Caco-2 (cell line): ENCODE measurements around the gene MDH1B. TPM values are rescaled to one million over a fixed set of nuclear protein-coding genes. Genes with fewer than 3 reads are reported as not detected.

Experiments
- BruUV-seq: library from RNA; stranded (reverse); fragments of 400-500 nt; replicated peaks from 2 replicates; lab custom pipeline; 2021; lab: Mats Ljungman, UMichigan
- CTCF ChIA-PET: fragments of 300-600 bp; sonication (Branson Sonifier 250); formaldehyde crosslinking; loops from one replicate; lab custom pipeline; 2022; ENCODE audit warnings: antibody characterized with exemption; lab: Charles Lee
- POLR2A ChIA-PET: fragments of 300-600 bp; sonication (Branson Sonifier 250); formaldehyde crosslinking; loops from one replicate; lab custom pipeline; 2022; ENCODE audit warnings: antibody characterized with exemption; lab: Charles Lee
- DNase-seq, 2 experiments: peaks; one replicate each; pipeline versions ENCODE4 v3.0.0 to v3.0.0-alpha.2; 2020 to 2022
- H3K27me3 ChIP-seq: replicated peaks from 2 replicates; pipeline ENCODE4 v1.6.0; 2011; ENCODE audit warnings: low read length; ENCODE audit not compliant: control insufficient read depth, insufficient read depth
- H3K36me3 ChIP-seq: 2 replicates; pipeline ENCODE4 v1.5.1; 2011; ENCODE audit warnings: low read length; ENCODE audit not compliant: control insufficient read depth, insufficient read depth
- H3K4me1 ChIP-seq: fragments of 250-450 bp; sonication (Bioruptor Pico); 2 replicates; pipeline ENCODE4 v1.5.1; 2020; ENCODE audit warnings: mild to moderate bottlenecking
- H3K4me3 ChIP-seq: 2 replicates; pipeline ENCODE4 v1.5.1; 2011; ENCODE audit warnings: low read depth, mild to moderate bottlenecking, control low read depth, low read length
- H3K9me3 ChIP-seq: fragments of 250-450 bp; sonication (Bioruptor Pico); 2 replicates; pipeline ENCODE4 v1.5.1; 2020; ENCODE audit warnings: mild to moderate bottlenecking, moderate library complexity
- H3K27ac Mint-ChIP-seq: one replicate; pipeline ENCODE4 v1.8.0; 2022; ENCODE audit warnings: mixed read lengths; ENCODE audit not compliant: unreplicated experiment
- H3K27me3 Mint-ChIP-seq: one replicate; pipeline ENCODE4 v1.8.0; 2022; ENCODE audit warnings: mixed read lengths; ENCODE audit not compliant: insufficient read depth, unreplicated experiment
- H3K36me3 Mint-ChIP-seq: one replicate; pipeline ENCODE4 v1.8.0; 2022; ENCODE audit warnings: mild to moderate bottlenecking, mixed read lengths; ENCODE audit not compliant: insufficient read depth, unreplicated experiment
- H3K4me1 Mint-ChIP-seq: one replicate; pipeline ENCODE4 v1.8.0; 2022; ENCODE audit warnings: low read depth, mixed read lengths; ENCODE audit not compliant: unreplicated experiment
- H3K4me3 Mint-ChIP-seq: one replicate; pipeline ENCODE4 v1.8.0; 2022; ENCODE audit warnings: mild to moderate bottlenecking, moderate library complexity, mixed read lengths; ENCODE audit not compliant: unreplicated experiment
- H3K9me3 Mint-ChIP-seq: one replicate; pipeline ENCODE4 v1.8.0; 2022; ENCODE audit warnings: mixed read lengths; ENCODE audit not compliant: unreplicated experiment
- intact Hi-C: fragments of 100-400 bp; cut with micrococcal nuclease; formaldehyde crosslinking; loops from one replicate; pipeline ENCODE4 v1.10.0; 2022; ENCODE audit not compliant: unreplicated experiment
- total RNA-seq: library from RNA; stranded (reverse); gene quantifications from 2 replicates; pipeline ENCODE4 v1.2.3, GENCODE V29; 2022
- TF ChIP-seq, protein P1 (sequence below), 2 experiments: fragments of 200-600 bp in 1 of 2; IDR thresholded peaks; 1 replicate in 1 of 2; 2 replicates in 1 of 2; pipeline versions ENCODE4 v1.5.1 to v1.8.0; 2011 to 2022; ENCODE audit warnings: antibody characterized with exemption in 1 of 2, control low read depth in 1 of 2, inconsistent platforms in 1 of 2, low read depth in 1 of 2, low read length in 1 of 2, mild to moderate bottlenecking in 1 of 2, moderate library complexity in 1 of 2; ENCODE audit not compliant: insufficient read depth in 1 of 2, severe bottlenecking in 1 of 2, unreplicated experiment in 1 of 2

The MDH1B gene
- total RNA-seq, 1 experiment from 2014 or later = 0.34 TPM

DNA sequence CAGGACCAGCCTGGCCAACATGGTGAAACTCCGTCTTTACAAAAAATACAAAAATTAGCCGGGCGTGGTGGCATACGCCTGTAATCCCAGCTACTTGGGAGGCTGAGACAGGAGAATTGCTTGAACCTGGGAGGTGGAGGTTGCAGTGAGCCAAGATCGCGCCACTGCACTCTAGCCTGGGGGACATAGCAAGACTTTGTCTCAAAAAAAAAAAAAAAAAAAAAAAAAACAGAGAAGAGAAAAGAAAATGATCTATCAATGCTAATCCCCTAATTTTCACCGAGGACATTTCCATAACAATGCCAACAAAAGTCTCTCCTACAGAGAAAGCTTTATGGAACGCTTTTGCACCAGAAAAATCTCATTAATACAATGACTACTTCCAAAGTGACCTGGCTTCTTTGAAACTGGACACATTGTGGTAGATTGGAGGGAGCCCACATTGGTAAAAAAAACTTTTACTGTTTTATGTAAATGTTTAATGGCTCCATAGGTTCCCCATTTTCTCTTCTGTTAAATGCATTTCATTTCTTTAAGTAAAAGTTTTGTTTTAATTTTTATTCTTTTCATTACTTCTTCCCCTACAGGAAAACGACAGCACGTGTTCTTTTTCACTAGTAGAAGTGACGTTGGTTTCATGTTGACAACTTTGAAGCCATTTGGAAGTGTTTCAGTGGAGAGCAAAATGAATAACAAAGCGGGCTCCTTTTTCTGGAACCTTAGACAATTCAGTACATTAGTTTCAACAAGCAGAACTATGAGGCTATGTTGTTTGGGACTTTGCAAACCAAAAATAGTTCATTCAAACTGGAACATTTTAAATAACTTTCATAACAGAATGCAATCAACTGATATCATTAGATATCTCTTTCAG lies 1.2 kb upstream of the MDH1B start:
- POLR2A ChIA-PET = interaction anchor here (0.7 kb wide), 1 partner anchor 312 kb away, joined by 11 read pairs; no protein-coding TSS in a partner anchor
- Histone ChIP-seq H3K36me3 (no peaks in the 10 kb centered on the region; the same call in 1 of the 2 replicates), H3K4me1 (no peaks in the 10 kb centered on the region), H3K9me3 (no peaks in the 10 kb centered on the region), H3K27me3 (no peaks in the 10 kb centered on the region), H3K4me3 (peak overlapping the region; percentile 66)
- TF ChIP-seq, protein P1, sequence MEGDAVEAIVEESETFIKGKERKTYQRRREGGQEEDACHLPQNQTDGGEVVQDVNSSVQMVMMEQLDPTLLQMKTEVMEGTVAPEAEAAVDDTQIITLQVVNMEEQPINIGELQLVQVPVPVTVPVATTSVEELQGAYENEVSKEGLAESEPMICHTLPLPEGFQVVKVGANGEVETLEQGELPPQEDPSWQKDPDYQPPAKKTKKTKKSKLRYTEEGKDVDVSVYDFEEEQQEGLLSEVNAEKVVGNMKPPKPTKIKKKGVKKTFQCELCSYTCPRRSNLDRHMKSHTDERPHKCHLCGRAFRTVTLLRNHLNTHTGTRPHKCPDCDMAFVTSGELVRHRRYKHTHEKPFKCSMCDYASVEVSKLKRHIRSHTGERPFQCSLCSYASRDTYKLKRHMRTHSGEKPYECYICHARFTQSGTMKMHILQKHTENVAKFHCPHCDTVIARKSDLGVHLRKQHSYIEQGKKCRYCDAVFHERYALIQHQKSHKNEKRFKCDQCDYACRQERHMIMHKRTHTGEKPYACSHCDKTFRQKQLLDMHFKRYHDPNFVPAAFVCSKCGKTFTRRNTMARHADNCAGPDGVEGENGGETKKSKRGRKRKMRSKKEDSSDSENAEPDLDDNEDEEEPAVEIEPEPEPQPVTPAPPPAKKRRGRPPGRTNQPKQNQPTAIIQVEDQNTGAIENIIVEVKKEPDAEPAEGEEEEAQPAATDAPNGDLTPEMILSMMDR (IDR thresholded peaks at IDR 0.05; ENCODE audit: insufficient read depth in 1 of 2, low read depth in 1 of 2, low read length in 1 of 2, severe bottlenecking in 1 of 2, unreplicated experiment in 1 of 2) = no peak
- Mint-ChIP-seq H3K4me3 (peak overlapping the region; percentile 82), H3K27me3 (peaks cover 3% of the 10 kb centered on the region), H3K36me3 (peaks cover 16% of the 10 kb centered on the region), H3K9me3 (no peaks in the 10 kb centered on the region), H3K27ac (peak overlapping the region; percentile 93), H3K4me1 (peaks cover 8% of the 10 kb centered on the region)
- BruUV-seq = no TSS peak
- intact Hi-C loops = loop anchor here (10.0 kb wide), 1 partner anchor 361 kb away; no protein-coding TSS in a partner anchor
- DNase-seq = no peak
- CTCF ChIA-PET = interaction anchor here (0.6 kb wide), 1 partner anchor 491 kb away, joined by 3 read pairs; no protein-coding TSS in a partner anchor

GRCh38 chr2:206764673-206765241 lies 371 bp downstream of the MDH1B start:
- Mint-ChIP-seq H3K4me3 (peak overlapping the region; percentile 82), H3K36me3 (peaks cover 1% of the 10 kb centered on the region), H3K9me3 (no peaks in the 10 kb centered on the region), H3K4me1 (peaks cover 8% of the 10 kb centered on the region), H3K27me3 (peaks cover 3% of the 10 kb centered on the region), H3K27ac (peak overlapping the region; percentile 93)
- H3K4me3 ChIP-seq = peak overlapping the region; percentile 66
- no peaks in the 10 kb centered on the region for H3K4me1 ChIP-seq
- no peaks in the 10 kb centered on the region for H3K27me3 ChIP-seq
- H3K9me3 ChIP-seq = no peaks in the 10 kb centered on the region
- intact Hi-C loops = loop anchor here (1.0 to 10.0 kb wide), 2 partner anchors 19 to 360 kb away; no protein-coding TSS in a partner anchor
- peak in 1 of 2 experiments; percentile 22 for DNase-seq
- CTCF ChIA-PET = no interaction called here
- POLR2A ChIA-PET = interaction anchor here (0.6 to 1.0 kb wide), 3 partner anchors 9 to 108 kb away, joined by 3 read pairs; no protein-coding TSS in a partner anchor
- BruUV-seq = no TSS peak
- H3K36me3 ChIP-seq = no peaks in the 10 kb centered on the region
- TF ChIP-seq, protein P1 (IDR thresholded peaks at IDR 0.05; ENCODE audit: insufficient read depth in 1 of 2, low read depth in 1 of 2, low read length in 1 of 2, severe bottlenecking in 1 of 2, unreplicated experiment in 1 of 2) = no peak

GRCh38 chr2:206756816-206757215 lies 8.3 kb downstream of the MDH1B start:
- no peaks in the 10 kb centered on the region; the same call in 1 of the 2 replicates for H3K27me3 ChIP-seq
- no peaks in the 10 kb centered on the region for H3K9me3 ChIP-seq
- intact Hi-C loops = no loop called here
- no peaks in the 10 kb centered on the region for H3K4me1 ChIP-seq
- no peak overlapping the region for H3K4me3 ChIP-seq
- no peaks in the 10 kb centered on the region for H3K36me3 Mint-ChIP-seq
- H3K36me3 ChIP-seq = no peaks in the 10 kb centered on the region
- H3K27me3 Mint-ChIP-seq = peaks cover 17% of the 10 kb centered on the region
- TF ChIP-seq, protein P1 (IDR thresholded peaks at IDR 0.05; ENCODE audit: insufficient read depth in 1 of 2, low read depth in 1 of 2, low read length in 1 of 2, severe bottlenecking in 1 of 2, unreplicated experiment in 1 of 2) = no peak
- no peaks in the 10 kb centered on the region for H3K9me3 Mint-ChIP-seq
- DNase-seq = no peak
- H3K4me3 Mint-ChIP-seq = no peak overlapping the region
- H3K27ac Mint-ChIP-seq = no peak overlapping the region
- no peaks in the 10 kb centered on the region for H3K4me1 Mint-ChIP-seq
- ChIA-PET POLR2A (no interaction called here), CTCF (no interaction called here)
- no TSS peak for BruUV-seq
